SU-DHL-6 (cell line): ENCODE measurements around the gene MALSU1.

Source experiments
- H2AFZ ChIP-seq: fragments of 200-600 bp; sonication (generic); 2 replicates; pipeline ENCODE4 v1.6.1; 2014; ENCODE audit warnings: low read depth, mild to moderate bottlenecking, moderate library complexity, mixed read lengths, antibody characterized with exemption, low read length; ENCODE audit not compliant: severe bottlenecking
- H3F3A ChIP-seq: fragments of 200-600 bp; shearing (Covaris generic); 2 replicates; pipeline ENCODE4 v1.6.0; 2016; ENCODE audit warnings: antibody characterized with exemption, mild to moderate bottlenecking; ENCODE audit not compliant: insufficient read depth
- H3K27ac ChIP-seq: fragments of 200-600 bp; sonication (generic); 2 replicates; pipeline ENCODE4 v1.5.1; 2016; ENCODE audit warnings: low read depth, mild to moderate bottlenecking, low read length, moderate library complexity, mixed read lengths
- H3K27me3 ChIP-seq: fragments of 200-600 bp; sonication (generic), shearing (Covaris generic); 2 replicates; pipeline ENCODE4 v1.6.0; 2014; ENCODE audit warnings: mild to moderate bottlenecking, low read length
- H3K36me3 ChIP-seq: fragments of 200-600 bp; sonication (generic); 2 replicates; pipeline ENCODE4 v1.6.1; 2014; ENCODE audit warnings: mild to moderate bottlenecking, low read length, mixed read lengths
- H3K4me2 ChIP-seq: fragments of 300-600, 200-600 bp; shearing (Covaris generic), sonication (generic); 2 replicates; pipeline ENCODE4 v1.6.0; 2014; ENCODE audit warnings: low read length, low read depth, mild to moderate bottlenecking; ENCODE audit not compliant: poor library complexity, severe bottlenecking
- H3K4me3 ChIP-seq: fragments of 200-600 bp; sonication (generic); 2 replicates; pipeline ENCODE4 v1.5.1; 2014; ENCODE audit warnings: antibody characterized with exemption, low read length, mild to moderate bottlenecking, mixed read lengths; ENCODE audit not compliant: insufficient read depth, poor library complexity, severe bottlenecking
- H3K79me2 ChIP-seq: fragments of 200-600 bp; sonication (generic); 2 replicates; pipeline ENCODE4 v1.6.1; 2014; ENCODE audit warnings: mild to moderate bottlenecking, low read length, moderate library complexity; ENCODE audit not compliant: insufficient read depth
- H3K9ac ChIP-seq: fragments of 200-600 bp; sonication (generic); 2 replicates; pipeline ENCODE4 v1.7.0; 2014; ENCODE audit warnings: mild to moderate bottlenecking, low read length
- H3K9me2 ChIP-seq: fragments of 200-600 bp; sonication (generic); replicated peaks from 2 replicates; pipeline ENCODE4 v1.6.1; 2014; ENCODE audit warnings: low read length; ENCODE audit not compliant: insufficient read depth
- H3K9me3 ChIP-seq: fragments of 200-600 bp; sonication (generic); 2 replicates; pipeline ENCODE4 v1.6.1; 2014; ENCODE audit warnings: low read length, mixed read lengths; ENCODE audit not compliant: insufficient read depth
- H4K20me1 ChIP-seq: fragments of 200-600 bp; sonication (generic); 2 replicates; pipeline ENCODE4 v1.6.1; 2014; ENCODE audit warnings: low read depth, mild to moderate bottlenecking, antibody characterized with exemption, low read length, moderate library complexity, mixed read lengths
- CTCF ChIP-seq: fragments of 200-600 bp; sonication (generic); IDR thresholded peaks from one replicate; pipeline ENCODE4 v1.5.1; 2017; ENCODE audit warnings: antibody characterized with exemption, mild to moderate bottlenecking, low read length, moderate library complexity; ENCODE audit not compliant: insufficient read depth, poor library complexity, severe bottlenecking
- EZH2phosphoT487 ChIP-seq: fragments of 200-600 bp; sonication (generic), shearing (Covaris generic); conservative IDR thresholded peaks from 2 replicates; pipeline ENCODE4 v1.6.1; 2018; ENCODE audit warnings: mild to moderate bottlenecking, antibody characterized with exemption, low read length, moderate library complexity, mixed read lengths

MALSU1 gene

GRCh38 chr7:23298885-23299769 is at the start of gene MALSU1:
MALSU1 (plus strand) TSS chr7:23299339; CDS start chr7:23299353, 14 bp downstream.
- H3K9me3 ChIP-seq, result no peaks in the 10 kb centered on the region
- peak within 1 kb of the TSS; percentile 80 for H3K9ac ChIP-seq
- no peaks in the 10 kb centered on the region for H3K27me3 ChIP-seq
- peak within 1 kb of the TSS; percentile 81 for H3K4me3 ChIP-seq
- no peaks in the 10 kb centered on the region for H4K20me1 ChIP-seq
- H3K4me2 ChIP-seq, result peak within 1 kb of the TSS; percentile 81
- peaks cover 39% of the 10 kb centered on the region for H3K79me2 ChIP-seq
- peaks cover 7% of the 10 kb centered on the region; the same call in 1 of the 2 replicates for H3K36me3 ChIP-seq
- no peak for TF ChIP-seq CTCF
- TF ChIP-seq EZH2phosphoT487, result no peak
- H3F3A ChIP-seq, result peaks cover 14% of the 10 kb centered on the region
- peak within 1 kb of the TSS; percentile 46 for H3K27ac ChIP-seq
- no peaks in the 10 kb centered on the region for H3K9me2 ChIP-seq
- H2AFZ ChIP-seq, result peak within 1 kb of the TSS; percentile 82

- no peak overlapping the region for H3K4me2 ChIP-seq
- H3K9ac ChIP-seq, result no peak overlapping the region
- no peaks in the 10 kb centered on the region for H3K79me2 ChIP-seq
- H3F3A ChIP-seq, result no peaks in the 10 kb centered on the region
- no peaks in the 10 kb centered on the region for H4K20me1 ChIP-seq
- no peaks in the 10 kb centered on the region for H3K27me3 ChIP-seq
- H3K9me3 ChIP-seq, result no peaks in the 10 kb centered on the region
- no peaks in the 10 kb centered on the region for H3K9me2 ChIP-seq
- H3K36me3 ChIP-seq, result no peaks in the 10 kb centered on the region
- H3K27ac ChIP-seq, result no peak overlapping the region
- TF ChIP-seq CTCF (no peak), EZH2phosphoT487 (no peak)
- no peak overlapping the region for H2AFZ ChIP-seq
- no peak overlapping the region for H3K4me3 ChIP-seq
Measured at GRCh38 chr7:23249486-23249885, 49.7 kb upstream of the MALSU1 start.

GRCh38 chr7:23254051-23254681 is 45.0 kb upstream of the MALSU1 start:
- no peak overlapping the region for H3K27ac ChIP-seq
- no peaks in the 10 kb centered on the region for H3K27me3 ChIP-seq
- no peak for TF ChIP-seq CTCF
- TF ChIP-seq EZH2phosphoT487, result no peak
- no peak overlapping the region for H2AFZ ChIP-seq
- H3K79me2 ChIP-seq, result no peaks in the 10 kb centered on the region
- H3K4me2 ChIP-seq, result no peak overlapping the region
- H3F3A ChIP-seq, result no peaks in the 10 kb centered on the region
- H3K9me2 ChIP-seq, result no peaks in the 10 kb centered on the region
- H4K20me1 ChIP-seq, result no peaks in the 10 kb centered on the region
- H3K9me3 ChIP-seq, result no peaks in the 10 kb centered on the region
- H3K9ac ChIP-seq, result no peak overlapping the region
- H3K4me3 ChIP-seq, result no peak overlapping the region
- no peaks in the 10 kb centered on the region for H3K36me3 ChIP-seq
